ENCODE measurements around the gene FRMD4B. TPM values are rescaled to one million over a fixed set of nuclear protein-coding genes. Genes with fewer than 3 reads are reported as not detected.

FRMD4B gene
- total and polyA plus RNA-seq, 7 donors = 8.2 to 21.5 (median 13.2) TPM

GRCh38 chr3:69259125-69259524 lies 126.8 kb downstream of the FRMD4B start:
- intact Hi-C loops (cut with DNase I) = no loop called here
- DNase-seq = no peak
- Histone ChIP-seq H3K27ac (no peak overlapping the region), H3K4me1 (no peaks in the 10 kb centered on the region), H3K9me3 (no peaks in the 10 kb centered on the region), H3K36me3 (no peaks in the 10 kb centered on the region), H3K27me3 (no peaks in the 10 kb centered on the region), H3K4me3 (no peak overlapping the region)
- WGBS, 2 donors = 95 to 97% methylated on average over 9 of the region's 9 CpGs
- TF ChIP-seq CTCF (IDR thresholded peaks at IDR 0.05) (no peak), EP300 (IDR thresholded peaks at IDR 0.05) (no peak)

- DNase-seq = no peak
- H3K36me3 ChIP-seq = no peaks in the 10 kb centered on the region
- 28 to 63% methylated on average over 3 of the region's 3 CpGs for WGBS, 2 donors
- intact Hi-C loops (cut with DNase I) = no loop called here
- no peak overlapping the region for H3K27ac ChIP-seq
- H3K9me3 ChIP-seq = no peaks in the 10 kb centered on the region
- no peak overlapping the region for H3K4me3 ChIP-seq
- H3K4me1 ChIP-seq = peaks cover 0 to 7% (median 0%) of the 10 kb centered on the region in 4 donors
- no peaks in the 10 kb centered on the region for H3K27me3 ChIP-seq
- no peak for TF ChIP-seq EP300 (IDR thresholded peaks at IDR 0.05)
- no peak for TF ChIP-seq CTCF (IDR thresholded peaks at IDR 0.05)
- no peak for TF ChIP-seq POLR2A (IDR thresholded peaks at IDR 0.05)
- no peak for TF ChIP-seq POLR2AphosphoS5 (IDR thresholded peaks at IDR 0.05)
These were observed 130.0 kb downstream of the FRMD4B start for GRCh38 chr3:69255928-69256327.

DNA sequence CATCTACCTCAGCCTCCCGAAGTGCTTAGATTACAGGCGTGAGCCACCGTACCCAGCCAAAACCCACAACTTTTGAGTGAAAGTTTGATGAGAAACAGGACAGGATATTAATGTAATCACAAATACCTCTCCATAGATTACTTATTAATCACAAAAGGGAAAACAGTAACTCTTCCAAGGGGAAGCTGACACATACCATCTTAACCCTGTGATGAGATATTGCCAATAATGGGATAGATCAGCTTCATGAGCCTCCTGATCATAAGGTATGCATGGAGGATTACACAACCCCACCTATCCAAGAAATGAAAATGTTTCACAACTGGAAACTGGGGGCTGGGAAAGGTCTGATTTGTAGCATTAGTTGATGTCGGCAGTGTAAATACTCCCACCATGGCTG lies 131.5 kb downstream of the FRMD4B start:
- intact Hi-C loops (cut with DNase I) = no loop called here

GRCh38 chr3:69252631-69253030 lies 133.3 kb downstream of the FRMD4B start:
- WGBS, 2 donors = 93 to 97% methylated on average over 4 of the region's 4 CpGs

More for the DNA sequence above, 131.5 kb downstream of the FRMD4B start:
- no peak for TF ChIP-seq POLR2AphosphoS5 (IDR thresholded peaks at IDR 0.05)
- no peak for TF ChIP-seq POLR2A (IDR thresholded peaks at IDR 0.05)
- WGBS, 2 donors = 96 to 98% methylated on average over 4 of the region's 4 CpGs
- H3K4me3 ChIP-seq = no peak overlapping the region
- H3K27me3 ChIP-seq = no peaks in the 10 kb centered on the region
- H3K27ac ChIP-seq = no peak overlapping the region
- H3K36me3 ChIP-seq = no peaks in the 10 kb centered on the region
- DNase-seq = no peak
- peaks cover 0 to 7% (median 0%) of the 10 kb centered on the region in 4 donors for H3K4me1 ChIP-seq
- no peaks in the 10 kb centered on the region for H3K9me3 ChIP-seq

DNA sequence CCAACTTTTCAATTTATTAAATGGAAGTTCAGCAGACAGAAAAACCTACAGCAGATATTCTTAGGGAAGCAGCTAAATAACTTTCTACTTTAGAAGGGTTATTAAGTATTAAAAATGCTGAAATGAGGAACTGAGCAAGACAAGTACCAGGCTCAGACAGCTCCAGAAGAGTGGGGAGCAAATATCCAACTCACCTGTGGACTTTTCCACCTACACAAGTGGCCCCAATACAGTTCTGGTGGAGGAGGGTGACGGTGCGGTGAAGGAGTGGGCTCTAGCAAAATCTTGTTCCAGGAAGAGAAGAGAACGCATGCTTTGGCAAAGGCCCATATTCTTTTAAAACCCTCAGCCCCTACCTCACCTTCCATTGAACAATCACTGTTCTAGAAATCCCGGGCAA lies 133.7 kb downstream of the FRMD4B start:
- H3K27ac ChIP-seq = no peak overlapping the region
- peaks cover 0 to 7% (median 0%) of the 10 kb centered on the region in 4 donors for H3K4me1 ChIP-seq
- H3K27me3 ChIP-seq = no peaks in the 10 kb centered on the region
- no peaks in the 10 kb centered on the region for H3K36me3 ChIP-seq
- intact Hi-C loops (cut with DNase I) = no loop called here
- H3K9me3 ChIP-seq = no peaks in the 10 kb centered on the region
- no peak overlapping the region for H3K4me3 ChIP-seq
- 95% methylated on average over 4 of the region's 4 CpGs for WGBS, 2 donors
- TF ChIP-seq POLR2A (IDR thresholded peaks at IDR 0.05) (no peak), POLR2AphosphoS5 (IDR thresholded peaks at IDR 0.05) (no peak), EP300 (IDR thresholded peaks at IDR 0.05) (no peak), CTCF (IDR thresholded peaks at IDR 0.05) (no peak)
- DNase-seq = no peak

More at GRCh38 chr3:69252631-69253030, 133.3 kb downstream of the FRMD4B start:
- intact Hi-C loops (cut with DNase I) = no loop called here
- TF ChIP-seq CTCF (IDR thresholded peaks at IDR 0.05) = no peak
- TF ChIP-seq POLR2A (IDR thresholded peaks at IDR 0.05) = no peak
- no peak for TF ChIP-seq POLR2AphosphoS5 (IDR thresholded peaks at IDR 0.05)
- TF ChIP-seq EP300 (IDR thresholded peaks at IDR 0.05) = no peak
- no peaks in the 10 kb centered on the region for H3K27me3 ChIP-seq
- no peak for DNase-seq
- H3K36me3 ChIP-seq = no peaks in the 10 kb centered on the region
- no peak overlapping the region for H3K4me3 ChIP-seq
- H3K9me3 ChIP-seq = no peaks in the 10 kb centered on the region
- H3K27ac ChIP-seq = no peak overlapping the region
- peaks cover 0 to 7% (median 0%) of the 10 kb centered on the region in 4 donors for H3K4me1 ChIP-seq
